GM21515 (cell line): Measurements from ENCODE around the gene DES.

Experiments
- ATAC-seq: cut with Tn5 transposase; IDR thresholded peaks from one replicate; pipeline ENCODE4 v1.9.1; 2021; ENCODE audit not compliant: unreplicated experiment

Gene DES

DNA sequence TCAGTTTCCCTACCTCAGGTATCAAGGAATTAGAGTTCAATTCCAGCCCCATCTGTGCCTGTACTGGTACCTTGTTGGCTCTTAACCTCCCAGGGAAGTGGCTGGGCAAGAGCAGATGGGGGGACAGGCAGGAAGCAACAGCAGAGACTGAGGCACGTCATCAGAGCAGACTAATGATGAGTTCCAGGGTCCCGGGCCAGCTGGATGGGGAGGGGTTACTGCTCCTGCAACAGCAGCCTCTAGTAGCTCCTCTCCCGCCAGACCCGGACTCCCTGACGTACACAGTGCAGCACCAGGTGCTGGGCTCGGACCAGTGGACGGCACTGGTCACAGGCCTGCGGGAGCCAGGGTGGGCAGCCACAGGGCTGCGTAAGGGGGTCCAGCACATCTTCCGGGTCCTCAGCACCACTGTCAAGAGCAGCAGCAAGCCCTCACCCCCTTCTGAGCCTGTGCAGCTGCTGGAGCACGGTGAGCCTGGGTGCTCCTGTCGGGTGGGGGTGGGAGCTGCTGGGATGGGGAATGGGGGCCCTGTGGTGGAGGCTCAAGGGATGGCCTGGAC, 54.5 kb downstream of the DES start:
- ATAC-seq = no peak

DNA sequence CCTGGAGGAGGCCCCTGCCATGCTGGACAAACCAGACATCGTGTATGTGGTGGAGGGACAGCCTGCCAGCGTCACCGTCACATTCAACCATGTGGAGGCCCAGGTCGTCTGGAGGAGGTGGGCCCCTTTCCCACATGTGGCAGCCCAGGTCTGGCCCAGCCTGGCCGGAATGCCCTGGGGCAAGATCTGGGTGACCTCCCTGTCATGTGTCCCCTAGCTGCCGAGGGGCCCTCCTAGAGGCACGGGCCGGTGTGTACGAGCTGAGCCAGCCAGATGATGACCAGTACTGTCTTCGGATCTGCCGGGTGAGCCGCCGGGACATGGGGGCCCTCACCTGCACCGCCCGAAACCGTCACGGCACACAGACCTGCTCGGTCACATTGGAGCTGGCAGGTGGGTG, 55.3 kb downstream of the DES start:
- no peak for ATAC-seq

DNA sequence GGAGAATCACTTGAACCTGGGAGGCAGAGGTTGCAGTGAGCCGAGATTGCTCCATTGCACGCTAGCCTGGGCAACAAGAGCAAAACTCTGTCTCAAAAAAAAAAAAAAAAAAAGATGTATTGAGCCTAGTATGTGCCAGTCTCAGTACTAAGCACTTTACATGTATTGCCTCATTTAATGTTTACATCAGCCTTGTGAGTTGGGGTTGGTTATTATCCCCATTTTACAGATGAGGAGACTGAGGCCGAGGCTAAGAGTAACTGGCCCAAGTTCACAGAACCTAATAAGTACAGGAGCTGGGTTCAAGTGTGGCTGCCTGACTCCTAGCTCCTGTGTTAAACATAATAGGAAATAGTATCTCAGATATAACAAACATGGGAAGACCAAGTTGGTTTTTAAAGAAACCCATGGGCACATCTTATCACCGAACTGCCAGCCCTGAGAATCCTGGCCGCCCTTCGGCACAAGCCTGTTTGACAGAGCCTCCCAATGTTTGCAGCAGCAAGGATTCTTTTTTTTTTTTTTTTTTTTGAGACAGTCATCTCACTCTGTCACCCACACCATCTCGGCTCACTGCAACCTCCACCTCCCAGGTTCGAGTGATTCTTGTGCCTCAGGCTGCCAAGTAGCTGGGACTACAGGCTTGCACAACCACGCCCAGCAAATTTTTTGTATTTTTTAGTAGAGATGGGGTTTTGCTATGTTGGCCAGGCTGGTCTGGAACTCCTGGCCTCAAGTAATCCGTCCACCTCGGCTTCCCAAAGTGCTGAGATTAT, 56.3 kb downstream of the DES start:
- no peak for ATAC-seq

DNA sequence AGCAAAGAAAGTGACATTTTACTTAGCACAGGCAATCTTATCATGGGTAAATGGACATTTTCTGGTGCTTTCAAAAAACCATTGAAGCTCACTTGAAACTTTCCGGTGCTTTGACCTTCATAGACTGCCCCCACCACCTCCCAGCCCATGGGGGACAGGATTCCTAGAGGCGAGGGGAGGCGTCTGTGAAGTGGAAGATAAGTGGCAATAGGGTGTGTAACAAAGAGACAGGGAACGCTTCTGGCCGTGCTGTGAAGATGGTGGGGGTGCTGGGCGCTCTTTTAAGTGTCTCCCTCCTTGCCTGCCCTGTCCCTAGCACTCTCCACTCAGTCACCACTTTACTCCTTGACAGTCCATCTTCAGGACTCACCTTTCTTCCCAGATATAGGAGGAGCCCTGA, 57.1 kb downstream of the DES start:
- no peak for ATAC-seq

DNA sequence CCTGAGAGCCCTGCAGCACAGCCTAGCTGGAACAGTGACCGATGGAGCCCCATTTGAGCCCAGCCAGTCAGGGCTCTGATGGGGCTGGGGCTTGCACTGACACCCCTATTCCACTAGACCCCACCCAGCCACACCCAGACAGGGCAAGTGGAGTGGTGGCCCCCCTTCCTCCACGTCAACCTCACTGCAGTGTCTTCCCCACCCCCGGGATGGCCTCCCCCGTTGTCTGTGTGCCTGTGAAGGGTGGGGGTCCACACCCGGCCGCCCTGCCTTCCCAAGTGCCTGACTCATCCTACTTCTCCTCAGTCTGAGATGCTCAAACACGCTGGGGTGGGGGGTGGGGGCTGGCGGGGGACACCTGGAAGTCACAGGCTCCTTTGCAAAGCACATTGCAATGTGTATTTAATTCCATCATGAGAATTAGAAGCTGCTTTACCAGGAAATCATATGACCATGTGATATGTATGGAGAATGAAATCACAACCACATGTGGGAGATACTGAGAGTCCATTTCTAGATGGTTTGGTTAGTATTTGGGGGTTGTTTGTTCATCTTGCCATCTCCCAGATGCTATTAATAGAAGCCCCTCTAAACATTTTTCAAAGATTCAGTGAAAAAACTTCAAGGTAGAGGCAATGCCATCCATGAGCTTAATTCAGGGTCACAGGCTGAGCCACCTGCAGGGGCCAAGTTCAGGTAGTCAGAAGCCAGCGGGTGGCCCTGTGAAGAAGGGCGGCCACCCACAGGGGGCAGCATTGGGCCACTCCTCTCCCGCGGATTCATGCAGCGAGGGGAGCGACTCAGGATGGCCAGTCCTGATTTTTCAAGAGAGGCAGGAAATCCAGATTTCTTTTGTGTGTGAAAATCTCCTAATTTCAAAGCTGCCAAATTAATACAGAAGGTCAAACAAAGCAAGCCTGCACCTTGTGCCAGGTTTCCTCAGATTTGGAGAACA, 57.8 kb downstream of the DES start:
- ATAC-seq = peak; percentile 57
